Mesendoderm (in vitro differentiated cells): Measurements from ENCODE around the gene NANOGP8.
A peak's percentile ranks its signal among the peaks of the same experiment; 100 is the strongest.

Source experiments
- DNase-seq: peaks from one replicate; pipeline ENCODE4 v3.0.0; 2013
- H2AK5ac ChIP-seq: 2 replicates; pipeline ENCODE4 v1.6.1; 2013; ENCODE audit warnings: low read length, inconsistent platforms
- H2BK120ac ChIP-seq: 2 replicates; pipeline ENCODE4 v1.6.1; 2013; ENCODE audit warnings: low read depth, mild to moderate bottlenecking, low read length, moderate library complexity, mixed read lengths
- H2BK15ac ChIP-seq: replicated peaks from 2 replicates; pipeline ENCODE4 v1.6.1; 2013; ENCODE audit warnings: low read depth, mild to moderate bottlenecking, moderate library complexity
- H2BK5ac ChIP-seq: 2 replicates; pipeline ENCODE4 v1.6.1; 2013; ENCODE audit warnings: low read length, inconsistent platforms
- H3K18ac ChIP-seq: 2 replicates; pipeline ENCODE4 v1.6.1; 2013; ENCODE audit warnings: mild to moderate bottlenecking, low read length, mixed read lengths
- H3K23ac ChIP-seq: one replicate; pipeline ENCODE4 v1.6.1; 2013; ENCODE audit warnings: low read length
- H3K27ac ChIP-seq: 2 replicates; pipeline ENCODE4 v1.5.1; 2013; ENCODE audit warnings: low read depth, mild to moderate bottlenecking, inconsistent platforms, low read length, moderate library complexity
- H3K27me3 ChIP-seq: 2 replicates; pipeline ENCODE4 v1.6.1; 2013; ENCODE audit warnings: low read length, control low read depth, mild to moderate bottlenecking, inconsistent platforms; ENCODE audit not compliant: insufficient read depth, poor library complexity
- H3K36me3 ChIP-seq: 2 replicates; pipeline ENCODE4 v1.6.1; 2013; ENCODE audit warnings: low read length, inconsistent platforms; ENCODE audit not compliant: control insufficient read depth, insufficient read depth
- H3K4ac ChIP-seq: one replicate; pipeline ENCODE4 v1.6.1; 2013; ENCODE audit warnings: low read depth, mild to moderate bottlenecking, low read length, moderate library complexity
- H3K4me1 ChIP-seq: 2 replicates; pipeline ENCODE4 v1.6.1; 2013; ENCODE audit warnings: low read depth, low read length, inconsistent platforms; ENCODE audit not compliant: control insufficient read depth
- H3K4me2 ChIP-seq: 2 replicates; pipeline ENCODE4 v1.6.1; 2013; ENCODE audit warnings: low read length
- H3K4me3 ChIP-seq: 2 replicates; pipeline ENCODE4 v1.5.1; 2013; ENCODE audit warnings: mild to moderate bottlenecking, low read length
- H3K56ac ChIP-seq: one replicate; pipeline ENCODE4 v1.6.1; 2013; ENCODE audit warnings: low read length
- H3K79me1 ChIP-seq: 2 replicates; pipeline ENCODE4 v1.6.1; 2013; ENCODE audit warnings: low read length, inconsistent platforms
- H3K79me2 ChIP-seq: 2 replicates; pipeline ENCODE4 v1.6.1; 2013; ENCODE audit warnings: mild to moderate bottlenecking, low read length; ENCODE audit not compliant: control insufficient read depth, insufficient read depth
- H3K9ac ChIP-seq: 2 replicates; pipeline ENCODE4 v1.6.1; 2013; ENCODE audit warnings: low read length, inconsistent platforms
- H4K5ac ChIP-seq: one replicate; pipeline ENCODE4 v1.6.1; 2013; ENCODE audit warnings: low read length
- H4K8ac ChIP-seq: one replicate; pipeline ENCODE4 v1.6.1; 2013; ENCODE audit warnings: low read depth, mild to moderate bottlenecking, control low read depth, low read length, moderate library complexity
- WGBS: extraction: QIAGEN DNeasy Blood & Tissue Kit; methylation state at CpG from one replicate; pipeline ENCODE4 v1.1.7; 2013; ENCODE audit warnings: low lambda C conversion rate, missing lambda C conversion rate; ENCODE audit not compliant: insufficient coverage; ENCODE audit errors: extremely low coverage; 5-methylcytosine and 5-hydroxymethylcytosine counted together

Gene NANOGP8

DNA sequence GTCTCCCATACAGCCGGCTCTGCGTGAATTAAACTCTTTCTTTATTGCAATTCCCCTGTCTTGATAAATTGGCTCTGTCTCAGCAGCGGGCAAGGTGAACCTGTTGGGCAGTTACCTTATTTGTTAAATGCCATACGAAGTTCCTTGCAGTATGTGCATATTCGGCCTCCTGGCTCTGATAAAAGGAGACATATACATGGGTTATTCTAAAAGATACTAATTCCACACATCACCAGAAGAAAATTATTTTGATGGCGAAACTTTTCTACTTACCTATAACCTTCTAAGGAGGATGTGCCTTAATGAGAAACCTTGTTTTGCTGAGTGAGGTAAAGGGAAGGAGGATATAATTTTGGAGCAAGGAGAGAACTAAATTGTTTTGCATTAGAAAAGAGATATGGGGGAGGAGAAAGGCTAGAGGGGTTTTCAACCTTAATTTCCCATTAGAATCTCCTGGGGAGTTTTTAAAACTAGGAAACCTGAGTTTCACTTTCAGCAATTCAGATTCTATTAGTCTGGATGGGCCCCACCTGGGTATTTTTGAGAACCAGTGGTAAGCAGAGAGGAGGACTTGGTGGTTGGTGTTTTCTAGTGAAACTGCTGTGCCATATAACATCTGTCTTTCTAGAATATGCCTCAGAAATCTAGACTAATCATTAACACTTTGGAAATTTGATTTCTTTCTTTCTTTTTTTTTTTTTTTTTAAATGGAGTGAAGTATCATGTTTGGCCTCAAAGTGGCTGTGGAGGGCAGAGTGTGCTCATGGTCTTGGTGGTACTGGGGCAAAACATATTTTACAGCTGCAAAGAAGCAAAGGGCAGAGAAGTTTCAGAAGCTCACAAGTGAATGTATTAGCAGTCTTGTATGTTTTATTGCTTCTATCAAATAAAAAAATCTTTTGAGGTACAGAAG is 23.0 kb downstream of the NANOGP8 start:
- H3K27me3 ChIP-seq: no peaks in the 10 kb centered on the region
- H4K8ac ChIP-seq: no peak overlapping the region
- H3K79me2 ChIP-seq: no peaks in the 10 kb centered on the region
- no peak overlapping the region for H3K27ac ChIP-seq
- no peaks in the 10 kb centered on the region for H3K79me1 ChIP-seq
- H3K18ac ChIP-seq: no peak overlapping the region
- no peaks in the 10 kb centered on the region for H3K36me3 ChIP-seq
- no peak overlapping the region for H3K9ac ChIP-seq
- H2AK5ac ChIP-seq: no peak overlapping the region
- no peak overlapping the region for H2BK15ac ChIP-seq
- H3K23ac ChIP-seq: no peak overlapping the region
- H4K5ac ChIP-seq: no peak overlapping the region
- DNase-seq: no peak
- H3K4me1 ChIP-seq: peaks cover 2% of the 10 kb centered on the region
- H3K4me2 ChIP-seq: no peak overlapping the region
- no CpG with 5 or more reads among the region's 6 CpGs for WGBS
- H2BK5ac ChIP-seq: no peak overlapping the region
- H2BK120ac ChIP-seq: no peak overlapping the region
- H3K56ac ChIP-seq: no peak overlapping the region
- H3K4ac ChIP-seq: no peak overlapping the region
- H3K4me3 ChIP-seq: no peak overlapping the region

DNA sequence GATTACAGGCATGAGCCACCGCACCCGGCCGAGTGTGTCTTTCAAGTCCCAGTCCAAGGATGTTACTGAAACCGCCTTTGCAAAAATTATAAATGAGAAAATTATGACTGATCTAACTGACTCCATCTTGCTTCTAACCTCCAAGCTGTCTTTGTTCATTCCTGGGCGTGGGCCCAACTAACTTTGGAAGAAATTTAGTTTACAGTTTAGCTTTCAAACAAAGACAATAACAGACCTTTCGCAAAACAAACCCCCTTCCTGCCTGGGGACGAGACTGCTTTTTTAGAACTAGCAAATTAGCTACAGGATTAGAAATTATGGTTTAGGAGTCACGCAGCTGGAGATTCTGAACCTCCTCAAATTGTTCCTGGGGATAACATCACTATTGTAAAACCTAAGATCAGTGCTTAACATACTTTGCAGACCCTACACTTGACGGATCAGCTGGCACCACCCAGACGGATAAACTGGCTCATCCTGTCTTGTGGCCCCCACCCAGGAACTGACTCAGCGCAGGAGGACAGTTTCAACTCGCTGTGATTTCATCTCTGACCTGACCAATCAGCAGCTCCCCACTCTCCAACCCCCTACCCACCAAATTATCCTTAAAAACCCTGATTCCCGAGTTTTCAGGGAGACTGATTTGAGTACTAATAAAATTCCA is 23.8 kb downstream of the NANOGP8 start:
- Histone ChIP-seq H4K8ac (peak overlapping the region; percentile 90), H2BK120ac (no peak overlapping the region), H3K4me2 (no peak overlapping the region), H2BK5ac (no peak overlapping the region), H3K4ac (no peak overlapping the region), H3K79me2 (no peaks in the 10 kb centered on the region), H3K56ac (peak overlapping the region; percentile 34), H3K4me1 (peaks cover 2% of the 10 kb centered on the region), H3K27me3 (no peaks in the 10 kb centered on the region), H3K36me3 (no peaks in the 10 kb centered on the region), H2AK5ac (no peak overlapping the region), H3K9ac (no peak overlapping the region), H3K18ac (no peak overlapping the region), H3K27ac (no peak overlapping the region), H2BK15ac (no peak overlapping the region), H3K79me1 (no peaks in the 10 kb centered on the region), H3K4me3 (no peak overlapping the region), H3K23ac (no peak overlapping the region), H4K5ac (no peak overlapping the region)
- DNase-seq: peak; percentile 75
- WGBS: no CpG with 5 or more reads among the region's 13 CpGs

DNA sequence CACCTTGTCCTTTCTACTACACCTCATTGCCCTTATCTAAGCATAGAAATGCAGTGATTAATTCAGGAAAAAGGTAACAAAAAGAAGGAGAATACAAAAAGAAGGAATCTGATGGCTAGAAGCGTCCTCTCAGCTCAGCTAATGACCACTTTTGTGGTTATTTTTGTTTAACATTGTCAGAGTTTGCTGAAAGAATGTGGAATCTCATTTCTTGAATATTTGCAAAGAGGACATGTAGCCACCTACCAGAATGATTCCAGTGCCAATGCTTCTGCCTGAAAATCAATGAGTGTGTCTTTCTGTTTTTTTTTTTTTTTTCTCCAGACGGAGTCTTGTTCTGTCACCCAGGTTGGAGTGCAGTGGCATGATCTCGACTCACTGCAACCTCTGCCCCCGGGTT is 24.5 kb downstream of the NANOGP8 start:
- Histone ChIP-seq H3K4me2 (no peak overlapping the region), H3K79me2 (no peaks in the 10 kb centered on the region), H3K27ac (no peak overlapping the region), H3K18ac (no peak overlapping the region), H2BK15ac (no peak overlapping the region), H3K79me1 (no peaks in the 10 kb centered on the region), H3K9ac (no peak overlapping the region), H2BK120ac (no peak overlapping the region), H3K4ac (no peak overlapping the region), H3K23ac (no peak overlapping the region), H4K8ac (no peak overlapping the region), H2AK5ac (no peak overlapping the region), H3K36me3 (no peaks in the 10 kb centered on the region), H3K4me3 (no peak overlapping the region), H3K4me1 (peaks cover 2% of the 10 kb centered on the region), H4K5ac (no peak overlapping the region), H3K56ac (no peak overlapping the region), H2BK5ac (no peak overlapping the region), H3K27me3 (no peaks in the 10 kb centered on the region)
- DNase-seq: no peak
- no CpG with 5 or more reads among the region's 4 CpGs for WGBS

GRCh38 chr15:35058534-35059054 is 26.5 kb downstream of the NANOGP8 start:
- no peak overlapping the region for H3K4me3 ChIP-seq
- no peak overlapping the region for H3K18ac ChIP-seq
- H3K79me2 ChIP-seq: no peaks in the 10 kb centered on the region
- no peaks in the 10 kb centered on the region for H3K79me1 ChIP-seq
- H2BK120ac ChIP-seq: no peak overlapping the region
- no peak for DNase-seq
- no peak overlapping the region for H4K8ac ChIP-seq
- H3K56ac ChIP-seq: no peak overlapping the region
- H3K9ac ChIP-seq: no peak overlapping the region
- WGBS: no CpG with 5 or more reads among the region's 5 CpGs
- no peak overlapping the region for H2BK5ac ChIP-seq
- H3K4me2 ChIP-seq: no peak overlapping the region
- no peak overlapping the region for H3K4ac ChIP-seq
- H3K4me1 ChIP-seq: peaks cover 2% of the 10 kb centered on the region
- H3K27ac ChIP-seq: no peak overlapping the region
- H4K5ac ChIP-seq: no peak overlapping the region
- no peaks in the 10 kb centered on the region for H3K36me3 ChIP-seq
- no peak overlapping the region for H2BK15ac ChIP-seq
- H2AK5ac ChIP-seq: no peak overlapping the region
- no peak overlapping the region for H3K23ac ChIP-seq
- no peaks in the 10 kb centered on the region for H3K27me3 ChIP-seq

DNA sequence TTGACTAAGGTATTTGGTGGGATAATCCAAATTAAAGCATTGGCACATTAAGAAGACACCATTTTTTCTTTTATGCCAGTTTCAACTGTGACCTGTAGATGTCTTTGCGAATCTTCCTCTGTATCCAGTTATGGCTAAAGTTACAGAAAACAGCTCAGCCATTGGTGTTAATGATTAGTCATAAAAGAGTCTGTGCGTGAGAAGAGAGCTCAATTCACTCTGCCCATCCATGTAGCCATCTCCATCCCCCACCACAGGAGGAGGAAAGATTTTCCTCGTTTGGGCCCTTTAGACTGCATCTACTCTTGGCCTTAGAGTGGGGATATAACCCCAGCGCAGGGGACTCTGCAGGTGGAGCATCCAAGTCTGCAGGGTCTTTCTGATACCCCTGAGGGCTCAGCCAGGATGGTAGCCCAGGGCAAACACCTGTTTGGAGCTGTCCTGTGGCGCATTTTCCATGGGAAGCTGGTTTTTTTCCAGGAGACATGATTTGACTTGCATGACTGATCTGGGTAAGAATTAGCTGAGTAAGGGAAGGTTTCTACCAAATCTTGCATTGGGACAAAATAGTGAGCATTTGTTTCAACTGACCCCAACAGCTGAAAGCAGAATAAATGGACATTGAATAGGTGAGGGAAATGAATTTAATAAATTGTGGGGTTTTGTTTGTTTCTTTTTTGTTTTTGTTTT is 29.5 kb downstream of the NANOGP8 start:
- no peak overlapping the region for H3K9ac ChIP-seq

More for the DNA sequence above, 29.5 kb downstream of the NANOGP8 start:
- H3K36me3 ChIP-seq: no peaks in the 10 kb centered on the region
- no peak overlapping the region for H3K4me3 ChIP-seq
- H2BK120ac ChIP-seq: no peak overlapping the region
- H3K4ac ChIP-seq: no peak overlapping the region
- DNase-seq: no peak
- H3K79me2 ChIP-seq: no peaks in the 10 kb centered on the region
- no peak overlapping the region for H3K27ac ChIP-seq
- no peaks in the 10 kb centered on the region for H3K79me1 ChIP-seq
- H2BK15ac ChIP-seq: no peak overlapping the region
- no peak overlapping the region for H3K56ac ChIP-seq
- H4K8ac ChIP-seq: no peak overlapping the region
- no peaks in the 10 kb centered on the region for H3K4me1 ChIP-seq
- WGBS: no CpG with 5 or more reads among the region's 5 CpGs
- no peak overlapping the region for H3K4me2 ChIP-seq
- H4K5ac ChIP-seq: no peak overlapping the region
- no peak overlapping the region for H3K23ac ChIP-seq
- no peak overlapping the region for H3K18ac ChIP-seq
- no peak overlapping the region for H2AK5ac ChIP-seq
- no peaks in the 10 kb centered on the region for H3K27me3 ChIP-seq
- H2BK5ac ChIP-seq: no peak overlapping the region
